GM12874 (cell line): ENCODE results near the gene MFAP4.

ENCODE experiments used
- TF ChIP-seq, protein P1 (sequence below): IDR thresholded peaks from 2 replicates; pipeline ENCODE4 v1.5.1; 2011; ENCODE audit warnings: low read depth, mild to moderate bottlenecking, control low read depth, low read length, moderate library complexity; ENCODE audit not compliant: insufficient read depth

The MFAP4 gene

GRCh38 chr17:19343671-19344151, 43.3 kb downstream of the MFAP4 start:
- TF ChIP-seq, protein P1, sequence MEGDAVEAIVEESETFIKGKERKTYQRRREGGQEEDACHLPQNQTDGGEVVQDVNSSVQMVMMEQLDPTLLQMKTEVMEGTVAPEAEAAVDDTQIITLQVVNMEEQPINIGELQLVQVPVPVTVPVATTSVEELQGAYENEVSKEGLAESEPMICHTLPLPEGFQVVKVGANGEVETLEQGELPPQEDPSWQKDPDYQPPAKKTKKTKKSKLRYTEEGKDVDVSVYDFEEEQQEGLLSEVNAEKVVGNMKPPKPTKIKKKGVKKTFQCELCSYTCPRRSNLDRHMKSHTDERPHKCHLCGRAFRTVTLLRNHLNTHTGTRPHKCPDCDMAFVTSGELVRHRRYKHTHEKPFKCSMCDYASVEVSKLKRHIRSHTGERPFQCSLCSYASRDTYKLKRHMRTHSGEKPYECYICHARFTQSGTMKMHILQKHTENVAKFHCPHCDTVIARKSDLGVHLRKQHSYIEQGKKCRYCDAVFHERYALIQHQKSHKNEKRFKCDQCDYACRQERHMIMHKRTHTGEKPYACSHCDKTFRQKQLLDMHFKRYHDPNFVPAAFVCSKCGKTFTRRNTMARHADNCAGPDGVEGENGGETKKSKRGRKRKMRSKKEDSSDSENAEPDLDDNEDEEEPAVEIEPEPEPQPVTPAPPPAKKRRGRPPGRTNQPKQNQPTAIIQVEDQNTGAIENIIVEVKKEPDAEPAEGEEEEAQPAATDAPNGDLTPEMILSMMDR: no peak

- TF ChIP-seq, protein P1: no peak
Observed at GRCh38 chr17:19343256-19343630, 43.7 kb downstream of the MFAP4 start.

- TF ChIP-seq, protein P1: no peak
Observed at GRCh38 chr17:19342611-19343255, 44.3 kb downstream of the MFAP4 start.

DNA sequence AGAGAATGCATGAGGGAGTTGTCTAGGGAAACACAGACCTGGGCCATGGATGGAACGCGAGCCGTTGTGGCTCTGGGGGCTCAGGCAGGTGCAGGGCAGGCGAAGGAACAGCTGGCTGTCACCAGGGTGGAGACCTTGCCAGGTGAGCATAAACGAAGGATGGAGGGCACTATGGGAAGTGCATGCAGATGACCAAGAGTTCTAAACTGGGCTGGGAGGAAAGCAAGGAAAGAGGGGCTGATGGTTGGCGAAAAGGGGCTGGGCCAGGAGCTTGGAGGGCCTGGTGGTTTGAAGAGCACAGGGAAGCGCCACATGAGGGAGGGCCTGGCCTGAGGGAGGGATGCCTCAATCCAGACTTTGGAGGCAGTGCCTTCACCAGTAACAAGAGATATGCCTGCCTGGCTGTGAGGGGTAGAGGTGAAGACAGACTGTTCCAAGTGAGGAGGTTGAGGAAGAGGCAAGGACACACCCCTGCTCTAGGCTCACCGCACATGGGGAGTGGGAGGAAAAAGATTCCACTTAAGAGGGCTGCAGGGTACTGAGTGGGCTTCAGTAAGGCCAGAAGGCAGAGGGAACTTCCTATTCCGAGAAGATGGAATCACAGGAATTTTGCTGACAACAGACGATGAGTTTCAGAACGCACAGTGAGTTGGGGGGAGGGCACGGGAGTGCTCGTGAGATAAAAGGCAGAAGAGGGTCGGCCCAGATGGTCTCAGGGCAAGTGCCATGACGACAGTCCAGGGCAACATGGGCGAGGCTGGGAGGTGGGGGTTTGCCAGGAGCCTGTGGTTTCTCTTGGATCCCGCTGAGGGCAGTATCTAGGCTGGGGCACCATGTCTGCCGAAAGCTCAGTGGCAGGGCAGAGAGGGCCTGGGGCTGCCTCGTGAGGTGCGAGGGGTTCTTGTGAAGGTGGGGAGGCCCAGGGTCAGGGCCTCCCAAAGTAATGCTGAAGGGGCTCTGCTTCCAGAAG, 45.1 kb downstream of the MFAP4 start:
- TF ChIP-seq, protein P1: no peak

- TF ChIP-seq, protein P1: no peak
Observed at GRCh38 chr17:19341211-19341631, 45.8 kb downstream of the MFAP4 start.

DNA sequence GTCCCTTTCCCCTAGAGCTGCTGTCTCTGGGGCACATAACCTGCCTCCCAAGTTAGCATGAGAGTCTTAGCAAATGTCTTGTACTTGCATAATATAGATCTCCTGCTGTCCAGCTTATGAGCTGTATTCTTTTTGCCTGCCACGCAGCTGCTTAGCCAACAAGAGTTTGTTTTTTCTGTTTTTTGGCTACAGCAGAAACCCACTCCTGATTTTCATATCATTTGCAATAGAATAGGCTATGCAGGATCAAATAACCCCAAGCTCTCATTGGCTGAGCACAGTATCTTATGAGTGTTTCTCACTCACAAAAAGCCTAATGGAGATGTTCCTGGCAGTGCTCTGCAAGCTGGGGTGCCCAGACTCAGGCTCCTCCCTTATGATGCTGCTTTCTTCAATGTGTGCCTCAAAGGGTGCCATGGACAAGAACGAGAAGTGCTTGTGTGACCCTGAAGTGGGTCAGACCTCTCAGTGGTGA, 47.6 kb downstream of the MFAP4 start:
- TF ChIP-seq, protein P1: no peak
